Uterus (tissue), 4 donors: ENCODE results near the gene LRRC49. TPM values are rescaled to one million over a fixed set of nuclear protein-coding genes. Genes with fewer than 3 reads are reported as not detected.
"Not testable (repeated sequence)": the region's sequence is repeated elsewhere in the genome, so short reads cannot be mapped to it uniquely, and the experiment has no call there.

ENCODE experiments used
- DNase-seq, 2 donors: peaks; one replicate each; pipeline ENCODE4 v3.0.0-alpha.2; 2019 to 2020
- H3K27ac ChIP-seq, 2 donors: fragments of 200-600 bp; sonication (generic); 1 replicate in 1 of 2; 2 replicates in 1 of 2; pipeline ENCODE4 v1.5.1; 2016 to 2018
- H3K27me3 ChIP-seq, 2 donors: fragments of 200-600 bp; sonication (generic); one replicate each; pipeline ENCODE4 v1.5.1; 2018 to 2019; ENCODE audit warnings: control low read depth in 1 of 2
- H3K36me3 ChIP-seq, 2 donors: fragments of 200-600 bp; sonication (generic); one replicate each; pipeline ENCODE4 v1.5.1; 2019; ENCODE audit warnings: control low read depth in 1 of 2
- H3K4me1 ChIP-seq, 2 donors: fragments of 200-600 bp; sonication (generic); one replicate each; pipeline ENCODE4 v1.5.1; 2018 to 2019; ENCODE audit warnings: control low read depth in 1 of 2
- H3K4me3 ChIP-seq, 2 donors: fragments of 200-600 bp; sonication (generic); 1 replicate in 1 of 2; 2 replicates in 1 of 2; pipeline ENCODE4 v1.5.1; 2018 to 2019; ENCODE audit warnings: mild to moderate bottlenecking in 1 of 2
- H3K9me3 ChIP-seq, 2 donors: fragments of 200-600 bp; sonication (generic); one replicate each; pipeline ENCODE4 v1.5.1; 2019; ENCODE audit warnings: control low read depth in 1 of 2
- CTCF ChIP-seq, 4 experiments: fragments of 200-600 bp in 2 of 4; fragments of 450-650 bp in 2 of 4; sonication (generic) in 2 of 4; IDR thresholded peaks; one replicate each; pipeline ENCODE4 v1.5.1; 2016 to 2019; ENCODE audit warnings: antibody characterized with exemption in 4 of 4, mild to moderate bottlenecking in 2 of 4, moderate library complexity in 1 of 4
- POLR2A ChIP-seq, 2 donors: fragments of 450-650 bp; IDR thresholded peaks; one replicate each; pipeline ENCODE4 v1.6.1; 2016; ENCODE audit warnings: antibody characterized with exemption in 2 of 2, mild to moderate bottlenecking in 1 of 2, moderate library complexity in 1 of 2
- intact Hi-C: fragments of 100-400 bp; cut with DNase I; formaldehyde crosslinking; loops from one replicate; pipeline ENCODE4 v1.15.1; 2023; ENCODE audit warnings: low total_unique reads
- total RNA-seq, 4 donors: library from RNA; depleted of rRNA in 3 of 4; stranded (reverse); fragments of >200 nt in 3 of 4; gene quantifications; one replicate each; pipeline versions ENCODE4 v1.1.0 to v1.2.4, GENCODE V29; 2014 to 2023
- donor health status: DM: yes; HTN: yes; CAD: no.

LRRC49 gene
- total RNA-seq, 4 donors from 2014 or later = 13.8 to 48.7 (median 19.7) TPM

- no peaks in the 10 kb centered on the region for H3K36me3 ChIP-seq
- no peaks in the 10 kb centered on the region for H3K4me1 ChIP-seq
- no peak overlapping the region for H3K4me3 ChIP-seq
- intact Hi-C loops = no loop called here
- TF ChIP-seq POLR2A (IDR thresholded peaks at IDR 0.05) = no peak
- TF ChIP-seq CTCF (IDR thresholded peaks at IDR 0.05) = no peak
- no peaks in the 10 kb centered on the region for H3K9me3 ChIP-seq
- DNase-seq = no peak
- no peak overlapping the region for H3K27ac ChIP-seq
- H3K27me3 ChIP-seq = no peaks in the 10 kb centered on the region
Observed at GRCh38 chr15:71002316-71002715, 109.7 kb downstream of the LRRC49 start.

GRCh38 chr15:71003319-71003718 is 110.7 kb downstream of the LRRC49 start:
- Histone ChIP-seq H3K4me1 (no peaks in the 10 kb centered on the region), H3K27me3 (no peaks in the 10 kb centered on the region), H3K4me3 (no peak overlapping the region), H3K9me3 (no peaks in the 10 kb centered on the region), H3K36me3 (no peaks in the 10 kb centered on the region), H3K27ac (no peak overlapping the region)
- intact Hi-C loops = no loop called here
- TF ChIP-seq POLR2A (IDR thresholded peaks at IDR 0.05) (no peak), CTCF (IDR thresholded peaks at IDR 0.05) (no peak)
- DNase-seq = no peak

GRCh38 chr15:71004506-71004905 is 111.9 kb downstream of the LRRC49 start:
- H3K36me3 ChIP-seq, H3K4me3 ChIP-seq, H3K9me3 ChIP-seq, H3K4me1 ChIP-seq, DNase-seq, H3K27me3 ChIP-seq, H3K27ac ChIP-seq, intact Hi-C loops: not testable (repeated sequence)

GRCh38 chr15:71005895-71006294 is 113.3 kb downstream of the LRRC49 start:
- Histone ChIP-seq H3K27ac (no peak overlapping the region), H3K4me1 (no peaks in the 10 kb centered on the region), H3K9me3 (no peaks in the 10 kb centered on the region), H3K27me3 (no peaks in the 10 kb centered on the region), H3K36me3 (no peaks in the 10 kb centered on the region), H3K4me3 (no peak overlapping the region)
- no peak for DNase-seq
- TF ChIP-seq CTCF (IDR thresholded peaks at IDR 0.05) = no peak
- no peak for TF ChIP-seq POLR2A (IDR thresholded peaks at IDR 0.05)
- intact Hi-C loops = no loop called here

GRCh38 chr15:71008250-71008870 is 115.7 kb downstream of the LRRC49 start:
- Histone ChIP-seq H3K4me3 (no peak overlapping the region), H3K9me3 (no peaks in the 10 kb centered on the region), H3K36me3 (no peaks in the 10 kb centered on the region), H3K4me1 (no peaks in the 10 kb centered on the region), H3K27ac (no peak overlapping the region), H3K27me3 (no peaks in the 10 kb centered on the region)
- no peak for DNase-seq
- intact Hi-C loops = no loop called here
- TF ChIP-seq POLR2A (IDR thresholded peaks at IDR 0.05) (no peak), CTCF (IDR thresholded peaks at IDR 0.05) (no peak)

GRCh38 chr15:71010472-71010871 is 117.8 kb downstream of the LRRC49 start:
- TF ChIP-seq POLR2A (IDR thresholded peaks at IDR 0.05) = no peak
- no peak for TF ChIP-seq CTCF (IDR thresholded peaks at IDR 0.05)
- Histone ChIP-seq H3K9me3 (no peaks in the 10 kb centered on the region), H3K36me3 (no peaks in the 10 kb centered on the region), H3K27ac (no peak overlapping the region), H3K27me3 (no peaks in the 10 kb centered on the region), H3K4me3 (no peak overlapping the region), H3K4me1 (no peaks in the 10 kb centered on the region)
- intact Hi-C loops = loop anchor here (5.0 kb wide), 1 partner anchor 432 kb away; no protein-coding TSS in a partner anchor
- DNase-seq = no peak
